Hindlimb muscle (tissue), 1 donor: ENCODE results near the gene FAM107A. TPM values are rescaled to one million over a fixed set of nuclear protein-coding genes. Genes with fewer than 3 reads are reported as not detected.
"Not testable (repeated sequence)": the region's sequence is repeated elsewhere in the genome, so short reads cannot be mapped to it uniquely, and the experiment has no call there.

Experiments used
- DNase-seq: peaks from one replicate; pipeline ENCODE4 v3.0.0-alpha.2; 2013
- polyA plus RNA-seq: library from polyadenylated mRNA; unstranded; fragments of 120-200 nt; gene quantifications from one replicate; pipeline ENCODE4 v1.2.1, GENCODE V29; 2013; ENCODE audit not compliant: insufficient read length

FAM107A gene
- polyA plus RNA-seq, 1 donor: 0.93 TPM

DNA sequence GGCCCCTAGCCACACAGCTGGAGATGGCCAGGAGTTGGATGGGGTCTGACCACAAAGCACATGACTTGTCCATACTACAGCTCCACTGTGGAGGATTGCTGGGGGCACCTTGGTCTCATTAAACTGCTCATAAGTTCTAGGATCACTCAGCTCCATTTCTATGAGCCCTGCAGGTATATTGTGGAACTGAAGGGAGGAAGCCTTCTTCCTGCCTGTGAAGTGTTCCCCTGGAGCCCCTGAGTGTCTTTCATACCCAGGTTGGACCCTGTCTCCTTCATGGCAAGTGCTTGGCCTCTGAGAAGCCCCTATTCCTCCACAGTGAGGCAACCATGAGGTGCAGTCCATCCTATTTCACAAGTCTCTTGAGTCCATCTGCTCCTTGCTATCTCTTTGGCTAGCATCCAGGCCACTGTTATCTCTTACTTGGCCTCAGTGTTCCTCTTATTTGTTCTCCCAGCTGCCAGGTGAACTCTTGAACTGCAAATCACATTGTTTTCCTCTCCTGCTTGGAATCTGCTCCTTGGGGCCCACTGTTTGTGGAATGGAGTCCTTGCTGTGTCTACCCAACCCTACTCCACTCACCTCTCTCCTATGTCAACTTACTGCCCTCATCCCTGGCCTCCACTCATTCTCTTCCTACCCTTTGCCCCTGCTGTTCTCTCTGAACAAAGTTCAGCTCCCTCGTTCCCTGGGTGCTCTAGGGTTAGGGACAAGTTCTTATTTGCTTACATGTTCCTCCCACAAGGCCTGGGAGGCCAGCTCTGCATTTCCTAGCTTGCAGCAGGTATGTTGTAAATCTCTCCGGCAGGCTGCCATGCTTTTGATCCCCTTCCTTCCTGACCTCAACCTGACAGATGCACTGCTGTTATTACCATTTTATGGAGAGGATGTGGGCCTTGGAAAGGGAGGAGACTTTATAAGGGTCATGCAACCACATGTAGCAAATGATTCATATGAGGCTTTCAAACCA is 41.4 kb downstream of the FAM107A start:
- DNase-seq: no peak

DNA sequence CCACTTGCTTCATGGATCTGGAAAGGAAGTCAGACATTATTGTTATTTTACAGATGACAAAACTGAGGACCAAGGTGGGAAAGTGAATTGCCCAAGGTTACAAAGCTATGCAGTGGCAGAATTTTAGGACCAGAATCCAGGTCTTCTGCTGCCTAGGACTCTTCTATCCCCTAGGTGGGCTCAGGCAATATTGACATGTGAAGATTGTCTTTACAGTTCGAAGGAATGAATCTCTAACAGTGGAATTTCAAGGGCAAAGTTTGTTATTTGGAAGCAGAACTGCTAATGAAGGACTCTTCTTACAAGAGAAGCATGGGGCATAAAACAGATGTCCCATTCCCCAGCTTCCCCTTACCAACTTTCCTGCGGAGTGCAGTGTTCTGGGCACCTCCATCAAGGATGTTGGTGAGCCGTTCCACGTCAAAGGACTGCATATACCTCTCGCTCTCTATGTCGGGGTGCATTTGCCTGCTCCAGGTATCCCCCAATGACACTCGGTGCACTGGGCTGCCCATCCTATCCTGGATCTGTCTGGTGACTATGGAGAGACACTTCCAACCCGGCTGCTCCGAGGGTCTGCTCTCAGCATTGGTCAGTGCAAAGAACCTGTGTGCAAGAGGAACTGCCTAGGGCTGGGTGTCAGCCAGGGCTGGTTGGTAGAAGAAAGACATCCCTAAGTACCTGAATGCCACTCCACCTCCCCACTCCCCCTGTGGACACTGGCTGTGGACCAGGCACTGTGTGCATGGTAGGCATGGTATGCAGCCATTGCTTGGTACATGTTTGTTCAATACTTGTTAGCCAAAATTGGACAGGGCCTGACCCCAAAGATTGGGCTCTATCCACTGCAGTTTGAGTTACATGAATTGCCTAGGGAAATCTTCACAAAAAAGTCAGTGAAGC is 42.3 kb downstream of the FAM107A start:
- DNase-seq: no peak

- peak; percentile 63 for DNase-seq
These were observed 44.4 kb downstream of the FAM107A start for GRCh38 chr3:58532794-58533220.

GRCh38 chr3:58531956-58532355 is 45.2 kb downstream of the FAM107A start:
- DNase-seq: no peak

DNA sequence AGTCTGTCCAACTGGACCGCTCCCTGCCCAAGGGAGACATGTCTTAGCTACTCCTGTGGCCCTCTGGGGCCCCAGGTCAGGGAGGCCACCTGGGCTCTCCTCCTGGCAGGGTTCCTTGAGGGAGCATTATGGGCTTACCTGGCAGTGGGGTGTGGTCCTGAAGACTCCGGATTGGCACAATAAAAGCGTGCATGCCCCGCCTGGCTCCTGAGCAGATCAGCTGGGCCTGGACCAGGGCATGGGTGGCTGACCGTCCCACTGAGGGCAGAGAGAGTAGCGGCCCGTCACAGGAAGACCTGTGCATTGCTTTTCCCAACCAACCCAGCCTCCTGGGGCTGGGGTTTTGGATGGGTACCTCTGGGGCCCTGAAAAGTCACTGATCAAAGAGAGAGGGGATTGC is 45.6 kb downstream of the FAM107A start:
- DNase-seq: no peak

DNA sequence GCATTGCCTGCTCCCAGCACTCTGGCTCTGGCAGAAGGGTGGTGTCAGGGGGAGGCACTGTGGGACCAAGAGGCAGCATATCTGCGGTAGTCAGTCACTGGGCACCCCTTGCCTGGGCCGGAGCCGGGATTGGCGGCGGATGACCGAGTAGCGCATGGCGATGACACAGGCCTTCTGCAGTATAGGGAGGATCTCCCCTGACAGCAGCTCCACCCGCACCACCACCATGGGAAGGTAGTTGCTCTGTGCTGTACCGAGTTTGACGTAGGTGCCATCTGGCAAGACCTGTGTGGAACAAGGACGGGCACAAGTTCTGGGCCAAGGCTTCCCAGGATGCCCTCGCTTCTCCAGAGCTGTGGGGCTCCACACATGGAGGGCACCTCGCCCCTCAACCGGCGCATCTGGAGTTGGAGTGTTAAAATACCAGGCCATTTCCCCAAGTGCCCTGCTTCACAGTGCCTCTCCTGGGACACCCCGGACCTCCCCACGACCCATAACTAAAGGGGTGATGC is 46.8 kb downstream of the FAM107A start:
- DNase-seq: no peak

- DNase-seq: peak; percentile 38
These were observed 47.5 kb downstream of the FAM107A start for GRCh38 chr3:58529516-58530353.

- no peak for DNase-seq
These were observed 48.6 kb downstream of the FAM107A start for GRCh38 chr3:58528629-58529028.

- DNase-seq: not testable (repeated sequence)
These were observed 49.8 kb downstream of the FAM107A start for GRCh38 chr3:58527440-58527839.

DNA sequence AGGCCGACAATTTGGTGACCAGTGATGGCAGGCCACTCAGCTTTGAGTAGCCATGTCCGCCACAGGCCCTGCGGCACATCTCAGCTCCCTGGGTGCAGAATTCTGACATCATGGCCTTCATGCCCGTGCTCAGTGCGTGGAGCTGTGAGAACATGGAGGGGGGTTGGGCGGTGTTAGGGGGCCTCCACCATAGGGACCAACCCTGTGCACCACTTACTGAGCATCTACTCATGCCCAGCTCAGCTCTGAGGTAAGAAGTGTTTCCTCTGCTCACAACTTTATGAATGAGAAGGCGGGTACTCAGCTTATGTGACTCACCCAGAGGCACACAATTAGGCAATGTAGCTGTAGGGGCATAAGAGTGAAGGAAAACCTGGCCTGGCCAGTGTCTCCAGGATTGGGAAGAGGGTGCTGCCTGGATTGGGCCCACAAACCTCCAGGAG is 50.7 kb downstream of the FAM107A start:
- DNase-seq: no peak

- no peak for DNase-seq
These were observed 52.8 kb downstream of the FAM107A start for GRCh38 chr3:58524326-58524888.

DNA sequence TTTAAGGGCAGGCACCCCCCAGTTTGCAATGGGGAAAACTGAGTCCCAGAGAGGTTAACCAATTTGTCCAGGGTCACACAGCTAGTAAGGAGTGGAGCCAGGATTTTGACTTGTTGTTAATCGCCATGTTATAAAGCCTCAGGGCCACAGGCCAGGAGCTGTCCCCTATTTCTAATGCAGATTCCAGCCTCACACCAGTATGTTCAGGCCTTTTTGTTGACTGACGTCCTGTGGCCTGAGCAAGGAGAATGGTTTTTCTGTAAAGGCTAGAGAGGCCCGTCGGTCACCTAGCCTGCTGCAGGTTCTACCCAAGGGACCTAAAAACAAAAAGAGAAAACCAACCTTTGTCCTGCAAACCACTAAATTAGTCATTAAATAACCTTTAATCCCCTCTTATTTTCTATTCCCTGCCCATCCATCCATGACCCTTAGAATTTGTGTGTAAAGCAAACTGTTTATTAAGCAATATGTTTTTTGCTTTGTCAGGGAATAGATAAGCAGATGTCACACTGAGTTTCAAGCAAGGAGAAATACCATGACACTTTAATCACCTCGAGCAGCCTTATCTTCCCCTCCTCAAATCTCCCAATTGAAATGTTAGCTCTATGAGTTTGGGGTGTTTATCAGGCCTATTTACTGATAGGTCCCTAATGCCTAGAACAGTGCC is 54.3 kb downstream of the FAM107A start:
- DNase-seq: no peak

GRCh38 chr3:58521917-58522631 is 55.1 kb downstream of the FAM107A start:
- no peak for DNase-seq

DNA sequence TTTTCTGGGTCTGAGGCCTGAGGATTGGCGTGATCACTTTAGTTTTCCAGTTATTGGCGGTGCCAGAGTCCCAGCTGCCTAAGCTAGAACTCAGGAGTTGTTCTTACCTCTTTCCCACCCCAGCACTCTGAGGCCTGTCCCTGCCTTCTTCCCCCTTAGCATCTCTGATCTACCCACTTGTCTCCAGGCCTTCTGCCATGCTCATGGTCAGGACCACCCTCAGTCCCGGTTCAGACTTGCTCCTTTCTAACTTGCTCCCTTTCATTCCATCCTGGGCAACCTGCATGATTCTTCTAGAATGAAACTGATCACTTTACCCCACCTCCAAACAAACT is 55.9 kb downstream of the FAM107A start:
- DNase-seq: no peak

- no peak for DNase-seq
These were observed 56.5 kb downstream of the FAM107A start for GRCh38 chr3:58520403-58521335.

GRCh38 chr3:58519668-58520402 is 57.4 kb downstream of the FAM107A start:
- DNase-seq: no peak

- no peak for DNase-seq
These were observed 58.9 kb downstream of the FAM107A start for GRCh38 chr3:58518291-58518789.

DNA sequence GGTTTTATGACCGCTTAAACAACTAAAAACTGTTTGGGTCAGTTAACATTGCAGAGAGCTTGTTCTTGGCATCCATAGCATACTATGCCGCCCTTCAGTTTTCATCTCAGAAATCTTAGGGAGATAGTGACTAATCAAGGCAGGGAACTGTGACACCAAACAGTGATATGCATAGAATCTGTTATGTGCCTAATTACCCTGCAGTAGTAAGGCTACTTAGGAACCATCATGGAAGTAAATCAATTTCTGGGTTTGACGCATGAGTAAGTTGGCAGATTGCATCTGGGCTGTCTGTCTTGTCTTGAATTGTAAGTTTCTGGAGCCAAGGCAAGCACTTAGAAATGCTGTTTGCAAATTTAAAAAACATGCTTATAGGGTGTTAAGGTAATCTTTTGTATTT is 62.8 kb downstream of the FAM107A start:
- DNase-seq: no peak
